ENCODE results near the gene C1QTNF7.

The C1QTNF7 gene

GRCh38 chr4:15385928-15386327, 41.9 kb upstream of the C1QTNF7 start:
- TF ChIP-seq CTCF (IDR thresholded peaks at IDR 0.05; ENCODE audit: low read depth, low read length, missing control alignments) = no peak
- no peak for DNase-seq (ENCODE audit: extremely low read depth, low read depth)
- no peak overlapping the region for H3K4me3 ChIP-seq (replicated peaks; ENCODE audit: low read depth, low read length)

- no peak overlapping the region for H3K4me3 ChIP-seq (replicated peaks; ENCODE audit: low read depth, low read length)
- no peak for DNase-seq (ENCODE audit: extremely low read depth, low read depth)
- TF ChIP-seq CTCF (IDR thresholded peaks at IDR 0.05; ENCODE audit: low read depth, low read length, missing control alignments) = no peak
Measured at GRCh38 chr4:15390494-15390893, 37.3 kb upstream of the C1QTNF7 start.

- H3K4me3 ChIP-seq (replicated peaks; ENCODE audit: low read depth, low read length) = no peak overlapping the region
- no peak for TF ChIP-seq CTCF (IDR thresholded peaks at IDR 0.05; ENCODE audit: low read depth, low read length, missing control alignments)
- DNase-seq (ENCODE audit: extremely low read depth, low read depth) = no peak
Measured at GRCh38 chr4:15392053-15392805, 35.6 kb upstream of the C1QTNF7 start.

- DNase-seq (ENCODE audit: extremely low read depth, low read depth) = no peak
- no peak overlapping the region for H3K4me3 ChIP-seq (replicated peaks; ENCODE audit: low read depth, low read length)
- TF ChIP-seq CTCF (IDR thresholded peaks at IDR 0.05; ENCODE audit: low read depth, low read length, missing control alignments) = no peak
Measured at GRCh38 chr4:15395311-15395710, 32.5 kb upstream of the C1QTNF7 start.

- DNase-seq (ENCODE audit: extremely low read depth, low read depth) = no peak
Measured at GRCh38 chr4:15396157-15396800, 31.6 kb upstream of the C1QTNF7 start.

GRCh38 chr4:15398001-15398400, 29.8 kb upstream of the C1QTNF7 start:
- no peak for DNase-seq (ENCODE audit: extremely low read depth, low read depth)
- TF ChIP-seq CTCF (IDR thresholded peaks at IDR 0.05; ENCODE audit: low read depth, low read length, missing control alignments) = no peak
- no peak overlapping the region for H3K4me3 ChIP-seq (replicated peaks; ENCODE audit: low read depth, low read length)

More at GRCh38 chr4:15396157-15396800, 31.6 kb upstream of the C1QTNF7 start:
- no peak overlapping the region for H3K4me3 ChIP-seq (replicated peaks; ENCODE audit: low read depth, low read length)
- peak; percentile 79 for TF ChIP-seq CTCF (IDR thresholded peaks at IDR 0.05; ENCODE audit: low read depth, low read length, missing control alignments)

All from HFF-Myc (cell line).